Transverse colon (tissue), 3 donors: ENCODE data around the gene SMAD7.
A peak's percentile ranks its signal among the peaks of the same experiment; 100 is the strongest.

Experiments
- EP300 ChIP-seq: sonication (generic); formaldehyde crosslinking; IDR thresholded peaks from one replicate; pipeline ENCODE4 v1.6.1; 2017; ENCODE audit warnings: antibody characterized with exemption, low read depth
- TF ChIP-seq, protein P1 (sequence below), 5 experiments: fragments of 200-600 bp in 3 of 5; fragments of 450-650 bp in 2 of 5; sonication (generic) in 3 of 5; IDR thresholded peaks; 1 replicate in 2 of 5; 2 replicates in 3 of 5; pipeline ENCODE4 v1.5.1; 2016 to 2017; ENCODE audit warnings: antibody characterized with exemption in 5 of 5, inconsistent platforms in 3 of 5, mild to moderate bottlenecking in 2 of 5, moderate library complexity in 1 of 5

DNA sequence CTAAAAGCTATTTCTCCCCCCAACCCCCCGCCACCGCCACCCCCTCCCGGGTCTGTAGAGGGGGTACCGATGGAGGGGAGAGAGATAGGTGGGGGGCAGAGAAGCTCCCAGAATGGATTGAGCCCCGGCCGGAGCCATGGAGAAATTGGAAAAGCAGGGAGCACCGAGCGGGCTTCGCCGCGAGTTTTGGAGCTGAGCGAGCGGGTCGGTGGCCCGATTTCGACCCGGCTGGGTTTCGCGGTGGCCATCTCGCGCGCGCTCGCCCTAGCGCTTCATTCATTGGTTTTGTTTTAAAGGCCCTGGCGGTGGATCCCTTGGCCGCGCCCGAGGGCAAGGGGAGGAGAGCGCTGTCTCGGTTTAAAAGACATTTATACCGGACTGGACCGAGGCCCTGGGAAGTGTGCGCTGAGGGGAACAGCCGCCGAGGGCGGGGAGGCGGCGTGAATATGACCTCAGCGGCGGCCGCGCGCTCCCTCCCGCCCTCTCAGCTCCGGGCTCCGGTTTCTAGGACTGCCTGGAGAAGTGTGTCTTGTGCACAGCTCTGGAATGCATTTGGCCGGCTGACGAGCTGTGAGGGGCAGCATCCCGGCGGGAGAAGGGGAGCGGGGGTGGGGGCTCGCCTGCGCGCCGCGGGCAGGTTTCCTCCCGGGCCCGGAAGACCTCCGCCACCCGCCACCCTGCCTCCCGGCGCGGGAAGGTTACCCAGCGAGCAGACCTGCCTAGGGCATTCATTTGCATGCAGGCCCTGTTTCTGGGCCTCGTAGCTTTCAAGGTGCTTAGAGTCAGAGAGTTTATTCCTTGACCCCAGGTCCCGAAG, 1.7 kb upstream of the SMAD7 start:
- TF ChIP-seq, protein P1, sequence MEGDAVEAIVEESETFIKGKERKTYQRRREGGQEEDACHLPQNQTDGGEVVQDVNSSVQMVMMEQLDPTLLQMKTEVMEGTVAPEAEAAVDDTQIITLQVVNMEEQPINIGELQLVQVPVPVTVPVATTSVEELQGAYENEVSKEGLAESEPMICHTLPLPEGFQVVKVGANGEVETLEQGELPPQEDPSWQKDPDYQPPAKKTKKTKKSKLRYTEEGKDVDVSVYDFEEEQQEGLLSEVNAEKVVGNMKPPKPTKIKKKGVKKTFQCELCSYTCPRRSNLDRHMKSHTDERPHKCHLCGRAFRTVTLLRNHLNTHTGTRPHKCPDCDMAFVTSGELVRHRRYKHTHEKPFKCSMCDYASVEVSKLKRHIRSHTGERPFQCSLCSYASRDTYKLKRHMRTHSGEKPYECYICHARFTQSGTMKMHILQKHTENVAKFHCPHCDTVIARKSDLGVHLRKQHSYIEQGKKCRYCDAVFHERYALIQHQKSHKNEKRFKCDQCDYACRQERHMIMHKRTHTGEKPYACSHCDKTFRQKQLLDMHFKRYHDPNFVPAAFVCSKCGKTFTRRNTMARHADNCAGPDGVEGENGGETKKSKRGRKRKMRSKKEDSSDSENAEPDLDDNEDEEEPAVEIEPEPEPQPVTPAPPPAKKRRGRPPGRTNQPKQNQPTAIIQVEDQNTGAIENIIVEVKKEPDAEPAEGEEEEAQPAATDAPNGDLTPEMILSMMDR (IDR thresholded peaks at IDR 0.05), result peak in 2 of 5 experiments; percentile 32 to 34
- TF ChIP-seq EP300, result peak; percentile 6
